Islet precursor cell (in vitro differentiated cells): ENCODE data around the gene LRP6.
A peak's percentile ranks its signal among the peaks of the same experiment; 100 is the strongest.
"Not testable (repeated sequence)": the region's sequence is repeated elsewhere in the genome, so short reads cannot be mapped to it uniquely, and the experiment has no call there.

Experiments used
- DNase-seq: peaks from one replicate; pipeline ENCODE4 v3.0.0-alpha.2; 2018

LRP6 gene

GRCh38 chr12:12178559-12178958 lies 88.3 kb downstream of the LRP6 start:
- DNase-seq, result no peak

- no peak for DNase-seq
Measured at GRCh38 chr12:12176402-12176801, 90.4 kb downstream of the LRP6 start.

GRCh38 chr12:12171991-12172511 lies 94.8 kb downstream of the LRP6 start:
- no peak for DNase-seq

- DNase-seq, result no peak
Measured at GRCh38 chr12:12167847-12168246, 99.0 kb downstream of the LRP6 start.

- no peak for DNase-seq
Measured at GRCh38 chr12:12166751-12167150, 100.1 kb downstream of the LRP6 start.

GRCh38 chr12:12159988-12160387 lies 106.9 kb downstream of the LRP6 start:
- DNase-seq, result no peak

- DNase-seq, result no peak
Measured at GRCh38 chr12:12158858-12159257, 108.0 kb downstream of the LRP6 start.

GRCh38 chr12:12157424-12157823 lies 109.4 kb downstream of the LRP6 start:
- no peak for DNase-seq

- DNase-seq, result no peak
Measured at GRCh38 chr12:12156828-12157227, 110.0 kb downstream of the LRP6 start.

GRCh38 chr12:12156116-12156515 lies 110.7 kb downstream of the LRP6 start:
- no peak for DNase-seq

GRCh38 chr12:12153596-12153995 lies 113.2 kb downstream of the LRP6 start:
- no peak for DNase-seq

- DNase-seq, result no peak
Measured at GRCh38 chr12:12147111-12147510, 119.7 kb downstream of the LRP6 start.

- DNase-seq, result not testable (repeated sequence)
Measured at GRCh38 chr12:12144531-12144930, 122.3 kb downstream of the LRP6 start.

- DNase-seq, result no peak
Measured at GRCh38 chr12:12141000-12141399, 125.8 kb downstream of the LRP6 start.

GRCh38 chr12:12138203-12139154 lies 128.4 kb downstream of the LRP6 start:
- DNase-seq, result no peak

- DNase-seq, result no peak
Measured at GRCh38 chr12:12133785-12134184, 133.1 kb downstream of the LRP6 start.

- DNase-seq, result no peak
Measured at GRCh38 chr12:12133259-12133658, 133.6 kb downstream of the LRP6 start.

- DNase-seq, result no peak
Measured at GRCh38 chr12:12128670-12129069, 138.2 kb downstream of the LRP6 start.

- no peak for DNase-seq
Measured at GRCh38 chr12:12127304-12127703, 139.5 kb downstream of the LRP6 start.

GRCh38 chr12:12126551-12126950 lies 140.3 kb downstream of the LRP6 start:
- DNase-seq, result no peak

GRCh38 chr12:12123036-12123604 lies 143.7 kb downstream of the LRP6 start:
- no peak for DNase-seq

GRCh38 chr12:12121061-12121460 lies 145.8 kb downstream of the LRP6 start:
- peak; percentile 57 for DNase-seq

GRCh38 chr12:12116677-12117076 lies 150.2 kb downstream of the LRP6 start:
- no peak for DNase-seq

- DNase-seq, result no peak
Measured at GRCh38 chr12:12115514-12115913, 151.3 kb downstream of the LRP6 start.
